Stomach (tissue), 4 donors: ENCODE data around the gene MYO5B.

Source experiments
- POLR2A ChIP-seq, 4 donors: fragments of 450-650 bp; IDR thresholded peaks; one replicate each; pipeline ENCODE4 v1.6.1; 2016; ENCODE audit warnings: antibody characterized with exemption in 4 of 4, control low read depth in 2 of 4, mild to moderate bottlenecking in 1 of 4, moderate library complexity in 1 of 4
- POLR2AphosphoS5 ChIP-seq, 3 donors: sonication (generic); formaldehyde crosslinking; IDR thresholded peaks; one replicate each; pipeline ENCODE4 v1.6.1; 2016; ENCODE audit warnings: antibody characterized with exemption in 3 of 3
- TF ChIP-seq, protein P1 (sequence below), 7 experiments: fragments of 450-650 bp in 4 of 7; fragments of 200-600 bp in 3 of 7; sonication (generic) in 3 of 7; IDR thresholded peaks; one replicate each; pipeline ENCODE4 v1.5.1; 2016 to 2019; ENCODE audit warnings: antibody characterized with exemption in 7 of 7, control low read depth in 2 of 7, mild to moderate bottlenecking in 1 of 7

- TF ChIP-seq, protein P1, sequence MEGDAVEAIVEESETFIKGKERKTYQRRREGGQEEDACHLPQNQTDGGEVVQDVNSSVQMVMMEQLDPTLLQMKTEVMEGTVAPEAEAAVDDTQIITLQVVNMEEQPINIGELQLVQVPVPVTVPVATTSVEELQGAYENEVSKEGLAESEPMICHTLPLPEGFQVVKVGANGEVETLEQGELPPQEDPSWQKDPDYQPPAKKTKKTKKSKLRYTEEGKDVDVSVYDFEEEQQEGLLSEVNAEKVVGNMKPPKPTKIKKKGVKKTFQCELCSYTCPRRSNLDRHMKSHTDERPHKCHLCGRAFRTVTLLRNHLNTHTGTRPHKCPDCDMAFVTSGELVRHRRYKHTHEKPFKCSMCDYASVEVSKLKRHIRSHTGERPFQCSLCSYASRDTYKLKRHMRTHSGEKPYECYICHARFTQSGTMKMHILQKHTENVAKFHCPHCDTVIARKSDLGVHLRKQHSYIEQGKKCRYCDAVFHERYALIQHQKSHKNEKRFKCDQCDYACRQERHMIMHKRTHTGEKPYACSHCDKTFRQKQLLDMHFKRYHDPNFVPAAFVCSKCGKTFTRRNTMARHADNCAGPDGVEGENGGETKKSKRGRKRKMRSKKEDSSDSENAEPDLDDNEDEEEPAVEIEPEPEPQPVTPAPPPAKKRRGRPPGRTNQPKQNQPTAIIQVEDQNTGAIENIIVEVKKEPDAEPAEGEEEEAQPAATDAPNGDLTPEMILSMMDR (IDR thresholded peaks at IDR 0.05) = no peak
- TF ChIP-seq POLR2A (IDR thresholded peaks at IDR 0.05) (no peak), POLR2AphosphoS5 (IDR thresholded peaks at IDR 0.05) (no peak)
Measured at GRCh38 chr18:50195689-50196088, 742 bp upstream of the MYO5B start.
